ENCODE data around the gene ATP2A1. TPM values are rescaled to one million over a fixed set of nuclear protein-coding genes. Genes with fewer than 3 reads are reported as not detected.

ATP2A1 gene
- total and polyA plus RNA-seq, 2 of the 13 experiments (the other 11 are each of a cell fraction or from before 2014, with no cell fraction given): 3.2 to 12.5 TPM

- Histone ChIP-seq H3K4me3 (replicated peaks in 1 of 3; ENCODE audit: insufficient read depth in 1 of 3, low read depth in 2 of 3, low read length in 3 of 3) (no peak overlapping the region), H2AFZ (ENCODE audit: low read length) (no peak overlapping the region), H4K20me1 (ENCODE audit: insufficient read depth, low read length) (peaks cover 14% of the 10 kb centered on the region; the same call in 1 of the 2 replicates), H3K27ac (ENCODE audit: extremely low read length, insufficient read depth, low read length) (no peak overlapping the region), H3K36me3 (replicated peaks in 1 of 2; ENCODE audit: control insufficient read depth in 1 of 2, insufficient read depth in 2 of 2, low read length in 2 of 2) (peaks cover 63 to 86% of the 10 kb centered on the region in 2 experiments), H3K4me1 (ENCODE audit: insufficient read depth, low read length) (peaks cover 27% of the 10 kb centered on the region), H3K4me2 (ENCODE audit: low read depth, low read length) (no peak overlapping the region), H3K79me2 (ENCODE audit: insufficient read depth, low read length) (peaks cover 8% of the 10 kb centered on the region), H3K27me3 (ENCODE audit: control insufficient read depth in 1 of 2, insufficient read depth in 2 of 2, low read length in 2 of 2) (no peaks in the 10 kb centered on the region), H3K9me3 (ENCODE audit: low read length) (no peaks in the 10 kb centered on the region), H3K9ac (ENCODE audit: insufficient read depth, low read depth, low read length) (no peak overlapping the region)
- DNase-seq (ENCODE audit: low spot score) (no peak), ATAC-seq (no peak; the same call in 2 of the 3 replicates), FAIRE-seq (no peak)
- WGBS (ENCODE audit: low lambda C conversion rate): 96% methylated on average over 14 of the region's 14 CpGs
- no TSS peak for BruUV-seq (replicated peaks)
- in situ Hi-C loops (cut with HindIII; ENCODE audit: extremely low pct_ligation_motif_present, low pct_unique_long_range_greater_than_20kb) (no loop called here), intact Hi-C loops (cut with micrococcal nuclease; ENCODE audit: unreplicated experiment) (no loop called here)
- ChIA-PET CTCF (ENCODE audit: low intra/inter-chr PET ratio, low total read pairs) (no interaction called here), POLR2A (interaction anchor here (6.8 kb wide), 1 partner anchor 12 kb away, joined by 51 read pairs; the partner anchor contains the start of gene ATXN2L)
- TF ChIP-seq ZNF501 (CRISPR knock-in tag; IDR thresholded peaks at IDR 0.05): no peak
- TF ChIP-seq ATAD3A (CRISPR knock-in tag; IDR thresholded peaks at IDR 0.05): no peak
- no peak for TF ChIP-seq NONO (IDR thresholded peaks at IDR 0.05)
- TF ChIP-seq NONO (CRISPR knock-in tag; conservative IDR thresholded peaks at IDR 0.05): 0 out of 2 replicates have a peak, but pooled peaks have one; percentile 1
- peak; percentile 56; the same call in 1 of the 2 replicates for TF ChIP-seq RBFOX2 (IDR thresholded peaks at IDR 0.05; ENCODE audit: low read depth, low read length)
- no peak for TF ChIP-seq KDM6A (CRISPR knock-in tag; IDR thresholded peaks at IDR 0.05; ENCODE audit: low read depth)
- no peak for TF ChIP-seq ZNF432 (CRISPR knock-in tag; IDR thresholded peaks at IDR 0.05; ENCODE audit: borderline replicate concordance)
- no peak for TF ChIP-seq MEIS1 (CRISPR knock-in tag; IDR thresholded peaks at IDR 0.05; ENCODE audit: borderline replicate concordance)
- TF ChIP-seq, protein P1, sequence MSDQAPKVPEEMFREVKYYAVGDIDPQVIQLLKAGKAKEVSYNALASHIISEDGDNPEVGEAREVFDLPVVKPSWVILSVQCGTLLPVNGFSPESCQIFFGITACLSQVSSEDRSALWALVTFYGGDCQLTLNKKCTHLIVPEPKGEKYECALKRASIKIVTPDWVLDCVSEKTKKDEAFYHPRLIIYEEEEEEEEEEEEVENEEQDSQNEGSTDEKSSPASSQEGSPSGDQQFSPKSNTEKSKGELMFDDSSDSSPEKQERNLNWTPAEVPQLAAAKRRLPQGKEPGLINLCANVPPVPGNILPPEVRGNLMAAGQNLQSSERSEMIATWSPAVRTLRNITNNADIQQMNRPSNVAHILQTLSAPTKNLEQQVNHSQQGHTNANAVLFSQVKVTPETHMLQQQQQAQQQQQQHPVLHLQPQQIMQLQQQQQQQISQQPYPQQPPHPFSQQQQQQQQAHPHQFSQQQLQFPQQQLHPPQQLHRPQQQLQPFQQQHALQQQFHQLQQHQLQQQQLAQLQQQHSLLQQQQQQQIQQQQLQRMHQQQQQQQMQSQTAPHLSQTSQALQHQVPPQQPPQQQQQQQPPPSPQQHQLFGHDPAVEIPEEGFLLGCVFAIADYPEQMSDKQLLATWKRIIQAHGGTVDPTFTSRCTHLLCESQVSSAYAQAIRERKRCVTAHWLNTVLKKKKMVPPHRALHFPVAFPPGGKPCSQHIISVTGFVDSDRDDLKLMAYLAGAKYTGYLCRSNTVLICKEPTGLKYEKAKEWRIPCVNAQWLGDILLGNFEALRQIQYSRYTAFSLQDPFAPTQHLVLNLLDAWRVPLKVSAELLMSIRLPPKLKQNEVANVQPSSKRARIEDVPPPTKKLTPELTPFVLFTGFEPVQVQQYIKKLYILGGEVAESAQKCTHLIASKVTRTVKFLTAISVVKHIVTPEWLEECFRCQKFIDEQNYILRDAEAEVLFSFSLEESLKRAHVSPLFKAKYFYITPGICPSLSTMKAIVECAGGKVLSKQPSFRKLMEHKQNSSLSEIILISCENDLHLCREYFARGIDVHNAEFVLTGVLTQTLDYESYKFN (CRISPR knock-in tag; conservative IDR thresholded peaks at IDR 0.05): no peak
- TF ChIP-seq, protein P2, sequence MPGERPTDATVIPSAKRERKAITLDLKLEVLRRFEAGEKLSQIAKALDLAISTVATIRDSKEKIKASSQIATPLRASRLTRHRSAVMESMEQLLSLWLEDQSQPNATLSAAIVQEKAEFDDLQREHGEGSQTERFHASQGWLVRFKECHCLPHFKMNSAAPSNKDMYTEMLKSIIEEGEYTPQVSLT (CRISPR knock-in tag; IDR thresholded peaks at IDR 0.05; ENCODE audit: borderline replicate concordance, low read depth): no peak
- no peak for TF ChIP-seq ZNF44 (CRISPR knock-in tag; IDR thresholded peaks at IDR 0.05)
- TF ChIP-seq, protein P3, sequence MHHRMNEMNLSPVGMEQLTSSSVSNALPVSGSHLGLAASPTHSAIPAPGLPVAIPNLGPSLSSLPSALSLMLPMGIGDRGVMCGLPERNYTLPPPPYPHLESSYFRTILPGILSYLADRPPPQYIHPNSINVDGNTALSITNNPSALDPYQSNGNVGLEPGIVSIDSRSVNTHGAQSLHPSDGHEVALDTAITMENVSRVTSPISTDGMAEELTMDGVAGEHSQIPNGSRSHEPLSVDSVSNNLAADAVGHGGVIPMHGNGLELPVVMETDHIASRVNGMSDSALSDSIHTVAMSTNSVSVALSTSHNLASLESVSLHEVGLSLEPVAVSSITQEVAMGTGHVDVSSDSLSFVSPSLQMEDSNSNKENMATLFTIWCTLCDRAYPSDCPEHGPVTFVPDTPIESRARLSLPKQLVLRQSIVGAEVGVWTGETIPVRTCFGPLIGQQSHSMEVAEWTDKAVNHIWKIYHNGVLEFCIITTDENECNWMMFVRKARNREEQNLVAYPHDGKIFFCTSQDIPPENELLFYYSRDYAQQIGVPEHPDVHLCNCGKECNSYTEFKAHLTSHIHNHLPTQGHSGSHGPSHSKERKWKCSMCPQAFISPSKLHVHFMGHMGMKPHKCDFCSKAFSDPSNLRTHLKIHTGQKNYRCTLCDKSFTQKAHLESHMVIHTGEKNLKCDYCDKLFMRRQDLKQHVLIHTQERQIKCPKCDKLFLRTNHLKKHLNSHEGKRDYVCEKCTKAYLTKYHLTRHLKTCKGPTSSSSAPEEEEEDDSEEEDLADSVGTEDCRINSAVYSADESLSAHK (CRISPR knock-in tag; IDR thresholded peaks at IDR 0.05; ENCODE audit: borderline replicate concordance): no peak
- TF ChIP-seq RFXAP (CRISPR knock-in tag; IDR thresholded peaks at IDR 0.05; ENCODE audit: borderline replicate concordance): no peak
- no peak for TF ChIP-seq ZNF234 (CRISPR knock-in tag; conservative IDR thresholded peaks at IDR 0.05)
- no peak for TF ChIP-seq NR2F1 (CRISPR knock-in tag; IDR thresholded peaks at IDR 0.05)
- TF ChIP-seq, protein P4, sequence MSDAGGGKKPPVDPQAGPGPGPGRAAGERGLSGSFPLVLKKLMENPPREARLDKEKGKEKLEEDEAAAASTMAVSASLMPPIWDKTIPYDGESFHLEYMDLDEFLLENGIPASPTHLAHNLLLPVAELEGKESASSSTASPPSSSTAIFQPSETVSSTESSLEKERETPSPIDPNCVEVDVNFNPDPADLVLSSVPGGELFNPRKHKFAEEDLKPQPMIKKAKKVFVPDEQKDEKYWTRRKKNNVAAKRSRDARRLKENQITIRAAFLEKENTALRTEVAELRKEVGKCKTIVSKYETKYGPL (CRISPR knock-in tag; IDR thresholded peaks at IDR 0.05): no peak
- TF ChIP-seq GPBP1L1 (CRISPR knock-in tag; IDR thresholded peaks at IDR 0.05): no peak
Observed at GRCh38 chr16:28834349-28834748, 43.9 kb upstream of the ATP2A1 start.

Measured in HepG2 (cell line).